A673 (cell line): Measurements from ENCODE around the gene TNP2.

Source experiments
- CTCF ChIP-seq: fragments of 300-800, 200-600 bp; sonication (generic); conservative IDR thresholded peaks from 2 replicates; pipeline ENCODE4 v1.5.1; 2017; ENCODE audit warnings: low read depth, mild to moderate bottlenecking, antibody characterized with exemption, low read length, moderate library complexity, mixed read lengths
- EZH2 ChIP-seq: fragments of 200-600 bp; sonication (generic); IDR thresholded peaks from 2 replicates; pipeline ENCODE4 v1.6.1; 2017; ENCODE audit warnings: borderline replicate concordance, low read depth, mild to moderate bottlenecking, mixed read lengths, antibody characterized with exemption, low read length; ENCODE audit not compliant: poor library complexity, severe bottlenecking

GRCh38 chr16:11289202-11289601 lies 20.1 kb upstream of the TNP2 start:
- TF ChIP-seq CTCF = no peak
- no peak for TF ChIP-seq EZH2
